Thymus (tissue), 11 donors: Measurements from ENCODE around the gene IDH3G. TPM values are rescaled to one million over a fixed set of nuclear protein-coding genes. Genes with fewer than 3 reads are reported as not detected.
"Not testable (repeated sequence)": the region's sequence is repeated elsewhere in the genome, so short reads cannot be mapped to it uniquely, and the experiment has no call there.

Source experiments
- DNase-seq, 9 donors: peaks; one replicate each; pipeline ENCODE4 v3.0.0-alpha.2; 2013; ENCODE audit warnings: low spot score in 9 of 9, low read depth in 6 of 9, missing footprints in 1 of 9
- H3K27ac ChIP-seq, 2 donors: one replicate each; pipeline ENCODE4 v1.5.1; 2013; ENCODE audit warnings: control low read depth in 1 of 2, low read depth in 1 of 2, low read length in 1 of 2, mild to moderate bottlenecking in 1 of 2, moderate library complexity in 1 of 2
- H3K27me3 ChIP-seq, 2 donors: one replicate each; pipeline ENCODE4 v1.5.1; 2013; ENCODE audit warnings: low read length in 1 of 2; ENCODE audit not compliant: control insufficient read depth in 2 of 2, insufficient read depth in 1 of 2
- H3K36me3 ChIP-seq, 2 donors: one replicate each; pipeline ENCODE4 v1.5.1; 2013; ENCODE audit warnings: low read length in 1 of 2, mild to moderate bottlenecking in 1 of 2, moderate library complexity in 1 of 2; ENCODE audit not compliant: control insufficient read depth in 2 of 2, insufficient read depth in 2 of 2
- H3K4me1 ChIP-seq, 2 donors: one replicate each; pipeline ENCODE4 v1.5.1; 2013; ENCODE audit warnings: low read length in 2 of 2; ENCODE audit not compliant: control insufficient read depth in 2 of 2, insufficient read depth in 2 of 2
- H3K4me3 ChIP-seq, 2 donors: one replicate each; pipeline ENCODE4 v1.5.1; 2013; ENCODE audit warnings: low read length in 2 of 2, control low read depth in 1 of 2, mild to moderate bottlenecking in 1 of 2
- H3K9me3 ChIP-seq, 2 donors: one replicate each; pipeline ENCODE4 v1.5.1; 2013; ENCODE audit warnings: low read length in 1 of 2, mild to moderate bottlenecking in 1 of 2; ENCODE audit not compliant: control insufficient read depth in 2 of 2, insufficient read depth in 1 of 2
- WGBS: extraction: QIAGEN DNeasy Blood & Tissue Kit; methylation state at CpG from one replicate; pipeline ENCODE4 v1.1.7; 2013; 5-methylcytosine and 5-hydroxymethylcytosine counted together
- polyA plus RNA-seq: library from polyadenylated mRNA; stranded (reverse); fragments of 200-250 nt; gene quantifications from one replicate; pipeline ENCODE4 v1.2.3, GENCODE V29; 2013
- total RNA-seq: library from RNA; stranded (reverse); fragments of 120-200 nt; gene quantifications from one replicate; pipeline ENCODE4 v1.2.4, GENCODE V29; 2013
- donor health status: healthy.

IDH3G gene
- total and polyA plus RNA-seq, 2 donors, result 37.5 to 39.2 TPM

DNA sequence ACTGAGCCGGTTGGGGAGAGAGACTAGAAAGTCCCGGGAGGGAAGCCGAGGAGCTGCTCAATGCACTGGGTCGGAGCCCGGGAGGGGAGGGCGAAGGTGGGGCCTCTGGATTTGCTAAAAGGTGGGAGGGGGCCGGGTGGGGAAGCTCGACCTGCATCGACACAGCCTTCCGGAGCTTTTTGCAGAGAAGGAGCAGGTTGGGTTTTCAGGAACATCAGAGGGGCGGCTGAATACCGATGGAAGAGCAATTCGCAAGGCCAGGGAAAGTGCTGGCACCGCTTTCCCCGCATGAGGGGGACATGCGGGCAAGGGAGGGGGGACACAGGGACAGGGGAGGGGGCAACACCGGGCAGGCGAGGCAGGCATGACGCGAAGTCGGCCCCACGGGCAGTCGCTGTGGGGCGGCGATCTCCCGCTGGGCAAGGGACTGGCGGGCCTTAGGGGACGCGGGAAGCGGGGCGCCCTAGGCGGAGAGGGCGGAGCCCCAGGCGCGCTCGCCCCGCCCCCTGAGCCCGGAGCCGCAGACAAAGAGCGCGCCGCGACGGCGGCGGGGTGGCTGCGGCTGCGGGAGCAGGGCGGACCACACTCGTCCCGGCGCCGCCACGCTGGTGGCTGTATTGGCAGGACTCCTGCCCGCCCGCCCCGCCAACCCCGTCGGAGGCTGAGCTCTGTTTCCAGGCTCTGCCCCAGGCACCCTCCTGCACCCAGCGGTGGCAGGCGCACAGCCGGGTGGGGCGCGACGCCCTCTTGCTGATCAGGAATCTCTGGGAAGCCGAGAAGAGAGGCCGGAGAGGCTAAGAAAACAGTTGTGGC lies 24.6 kb upstream of the IDH3G start:
- Histone ChIP-seq H3K4me3 (peak overlapping the region; percentile 20 to 44), H3K4me1 (peaks cover 0 to 24% of the 10 kb centered on the region in 2 donors), H3K9me3 (no peaks in the 10 kb centered on the region), H3K27me3 (peaks cover 0 to 48% of the 10 kb centered on the region in 2 donors), H3K27ac (no peak overlapping the region), H3K36me3 (no peaks in the 10 kb centered on the region)
- DNase-seq, result peak in 5 of 9 donors; percentile 14 to 56 (median 40)
- WGBS, result 12% methylated on average over 63 of the region's 67 CpGs

DNA sequence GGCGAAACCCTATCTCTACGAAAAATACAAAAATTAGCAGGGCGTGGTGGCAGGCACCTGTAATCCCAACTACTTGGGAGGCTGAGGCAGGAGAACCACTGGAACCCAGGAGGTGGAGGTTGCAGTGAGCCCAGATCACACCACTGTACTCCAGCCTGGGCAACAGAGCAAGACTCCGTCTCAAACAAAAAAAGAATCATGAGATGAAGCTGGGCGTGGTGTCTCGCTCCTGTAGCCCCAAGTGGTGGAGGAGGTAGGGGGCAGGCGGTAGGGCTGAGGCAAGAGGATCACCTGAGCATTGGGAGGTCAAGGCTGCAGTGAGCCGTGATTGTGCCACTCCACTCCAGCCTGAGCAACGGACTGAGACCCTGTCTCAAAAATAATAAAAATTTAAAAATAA lies 23.9 kb upstream of the IDH3G start:
- H3K9me3 ChIP-seq, H3K36me3 ChIP-seq, H3K27ac ChIP-seq, H3K4me3 ChIP-seq, DNase-seq: not testable (repeated sequence)
- 99% methylated on average over 9 of the region's 9 CpGs for WGBS
- Histone ChIP-seq H3K4me1 (peaks cover 0 to 24% of the 10 kb centered on the region in 2 donors), H3K27me3 (peaks cover 0 to 45% of the 10 kb centered on the region in 2 donors)

DNA sequence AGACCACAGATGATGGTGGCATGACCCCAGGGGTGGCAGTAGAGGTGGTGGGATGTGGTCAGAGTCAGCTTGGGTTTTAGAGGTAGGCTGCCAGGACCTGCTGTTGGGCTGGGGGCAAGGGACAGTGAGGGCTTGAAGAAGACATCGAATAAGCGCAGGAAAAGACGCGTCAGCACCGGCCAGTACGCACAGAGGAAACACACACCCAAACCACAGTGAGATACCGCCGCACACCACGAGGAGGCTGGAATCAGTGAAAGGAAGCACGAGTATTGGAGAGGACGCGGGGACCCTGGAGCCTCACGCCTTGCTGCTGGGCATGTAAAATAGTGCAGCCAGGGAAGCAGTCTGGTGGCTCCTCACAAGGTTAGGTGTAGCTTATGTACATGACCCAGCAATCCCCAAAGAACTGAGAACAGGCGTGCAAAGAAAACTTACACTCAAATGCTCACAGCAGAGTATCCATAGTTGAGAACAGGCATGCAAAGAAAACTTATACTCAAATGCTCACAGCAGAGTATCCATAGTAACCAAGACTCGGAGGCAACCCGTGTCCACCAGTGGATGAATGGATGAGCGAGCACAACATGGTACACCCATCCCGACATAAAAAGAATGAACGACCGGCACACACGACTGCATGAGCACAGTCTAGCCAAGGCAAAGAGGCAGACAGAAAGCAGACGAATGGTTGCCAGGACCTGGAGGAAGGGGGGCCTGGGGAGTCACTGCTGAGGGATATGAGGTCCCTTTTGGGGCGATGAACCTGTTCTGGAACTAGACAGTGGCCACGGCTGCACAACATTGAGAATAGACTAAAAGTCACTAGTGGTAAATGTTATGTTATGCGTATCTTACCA lies 22.9 kb upstream of the IDH3G start:
- peaks cover 0 to 24% of the 10 kb centered on the region in 2 donors for H3K4me1 ChIP-seq
- no peak overlapping the region for H3K27ac ChIP-seq
- no peaks in the 10 kb centered on the region for H3K9me3 ChIP-seq
- no peak overlapping the region for H3K4me3 ChIP-seq
- H3K36me3 ChIP-seq, result no peaks in the 10 kb centered on the region
- 49% methylated on average over 25 of the region's 25 CpGs for whole genome bisulfite sequencing
- peaks cover 0 to 52% of the 10 kb centered on the region in 2 donors for H3K27me3 ChIP-seq
- no peak for DNase-seq

DNA sequence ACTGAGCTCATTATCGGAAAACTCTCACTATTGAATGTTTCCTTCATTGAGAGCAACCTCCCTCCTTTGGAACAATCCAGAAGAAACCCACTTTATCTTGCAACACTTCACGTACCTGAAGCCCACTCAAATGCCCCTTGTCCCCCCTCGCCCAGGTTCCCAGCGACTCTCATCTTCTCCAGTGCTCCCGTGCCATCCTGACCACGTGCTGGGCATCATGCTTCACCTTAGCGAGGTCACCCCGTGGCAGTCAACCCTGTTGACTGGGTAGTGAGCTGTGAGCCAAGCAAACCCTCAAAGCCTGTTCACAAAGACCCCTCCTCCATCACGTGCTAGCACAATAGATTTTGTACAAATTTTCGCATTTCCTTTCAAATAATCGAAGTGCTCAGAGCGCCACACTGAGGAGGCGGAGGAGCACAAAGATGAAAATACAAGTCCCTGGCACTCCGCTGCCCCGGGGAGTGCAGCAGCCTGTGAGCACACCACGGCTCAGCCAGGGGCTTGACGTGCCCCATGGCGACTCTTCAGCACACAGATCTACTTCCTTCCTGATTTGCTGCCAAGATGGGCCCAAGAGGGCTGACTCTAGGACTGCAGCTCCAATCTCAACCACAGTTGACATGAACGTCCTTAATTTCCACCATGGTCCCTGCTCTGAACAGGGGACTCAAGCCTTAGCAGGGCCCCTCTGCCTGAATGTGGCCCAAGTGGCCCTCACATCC lies 20.6 kb upstream of the IDH3G start:
- DNase-seq, result no peak
- Histone ChIP-seq H3K4me3 (no peak overlapping the region), H3K27ac (no peak overlapping the region), H3K4me1 (peaks cover 0 to 11% of the 10 kb centered on the region in 2 donors), H3K9me3 (no peaks in the 10 kb centered on the region), H3K27me3 (peaks cover 0 to 53% of the 10 kb centered on the region in 2 donors), H3K36me3 (no peaks in the 10 kb centered on the region)
- 66% methylated on average over 19 of the region's 19 CpGs for WGBS

DNA sequence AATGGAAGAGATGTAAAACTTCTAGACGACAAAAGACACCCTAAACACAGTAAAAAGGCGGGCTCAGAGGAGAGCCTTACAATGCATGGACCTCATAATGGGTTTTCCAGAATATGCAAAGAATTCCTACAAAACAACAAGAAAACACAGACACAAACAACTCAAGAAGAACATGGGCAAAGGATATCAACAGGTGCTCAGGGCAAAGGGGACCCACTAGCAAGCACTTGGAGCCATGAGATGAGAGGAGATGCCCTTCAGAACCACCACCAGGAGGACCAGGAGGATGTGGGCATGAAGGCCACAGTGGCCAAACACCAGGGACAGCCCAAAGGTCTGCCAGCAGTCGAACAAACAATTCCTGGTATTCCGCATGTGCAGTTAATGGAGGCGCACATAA lies 19.0 kb upstream of the IDH3G start:
- Histone ChIP-seq H3K36me3 (no peaks in the 10 kb centered on the region), H3K4me3 (no peak overlapping the region), H3K27me3 (peaks cover 0 to 38% of the 10 kb centered on the region in 2 donors), H3K4me1 (no peaks in the 10 kb centered on the region), H3K27ac (no peak overlapping the region), H3K9me3 (no peaks in the 10 kb centered on the region)
- 95% methylated on average over 5 of the region's 5 CpGs for WGBS
- DNase-seq, result no peak

DNA sequence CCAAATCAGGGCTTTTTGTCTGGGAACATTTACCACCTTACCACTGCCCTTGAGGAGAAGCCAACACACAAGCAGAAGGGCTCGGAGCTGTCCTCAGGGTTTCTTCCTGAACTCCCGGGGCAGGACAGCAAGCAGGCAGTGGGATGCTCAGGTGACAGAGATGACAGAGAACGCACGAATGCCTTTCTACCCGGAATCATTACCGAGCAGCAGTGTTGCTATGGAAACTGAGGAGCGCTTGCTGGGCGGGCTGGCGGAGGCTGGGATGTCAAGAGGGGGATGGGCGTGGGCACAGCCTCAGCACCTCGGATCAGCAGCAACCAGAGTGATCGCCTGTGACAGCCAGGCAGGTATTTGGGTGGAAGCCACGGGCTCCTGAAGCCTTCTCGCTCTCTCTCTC lies 18.0 kb upstream of the IDH3G start:
- Histone ChIP-seq H3K9me3 (no peaks in the 10 kb centered on the region), H3K36me3 (no peaks in the 10 kb centered on the region), H3K27ac (no peak overlapping the region), H3K4me1 (no peaks in the 10 kb centered on the region), H3K4me3 (no peak overlapping the region), H3K27me3 (peaks cover 0 to 29% of the 10 kb centered on the region in 2 donors)
- WGBS, result 81% methylated on average over 14 of the region's 14 CpGs
- no peak for DNase-seq

DNA sequence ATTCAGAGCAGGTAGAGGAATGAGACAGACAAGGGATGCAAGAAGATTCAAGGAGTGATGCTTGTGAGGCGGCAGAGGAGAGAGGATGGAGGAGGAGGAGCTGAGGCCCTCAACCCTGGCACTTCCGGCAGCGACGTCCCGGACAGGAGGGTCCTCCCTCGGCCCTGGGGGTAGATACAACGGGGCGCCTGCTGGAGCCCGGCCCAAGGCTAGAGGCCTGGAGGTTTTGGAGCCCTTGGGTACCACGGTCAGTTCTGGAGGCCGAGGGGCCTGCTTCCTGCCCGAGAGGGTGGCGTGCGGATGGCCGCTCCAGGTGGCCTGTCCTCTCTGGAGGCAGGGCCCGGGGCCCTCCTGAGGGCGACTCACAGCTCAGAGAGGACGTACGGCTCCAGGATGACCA lies 13.8 kb upstream of the IDH3G start:
- DNase-seq, result no peak
- Histone ChIP-seq H3K27ac (no peak overlapping the region), H3K4me1 (no peaks in the 10 kb centered on the region), H3K36me3 (no peaks in the 10 kb centered on the region), H3K9me3 (no peaks in the 10 kb centered on the region), H3K27me3 (peaks cover 0 to 15% of the 10 kb centered on the region in 2 donors), H3K4me3 (no peak overlapping the region)
- WGBS, result 98% methylated on average over 19 of the region's 19 CpGs

DNA sequence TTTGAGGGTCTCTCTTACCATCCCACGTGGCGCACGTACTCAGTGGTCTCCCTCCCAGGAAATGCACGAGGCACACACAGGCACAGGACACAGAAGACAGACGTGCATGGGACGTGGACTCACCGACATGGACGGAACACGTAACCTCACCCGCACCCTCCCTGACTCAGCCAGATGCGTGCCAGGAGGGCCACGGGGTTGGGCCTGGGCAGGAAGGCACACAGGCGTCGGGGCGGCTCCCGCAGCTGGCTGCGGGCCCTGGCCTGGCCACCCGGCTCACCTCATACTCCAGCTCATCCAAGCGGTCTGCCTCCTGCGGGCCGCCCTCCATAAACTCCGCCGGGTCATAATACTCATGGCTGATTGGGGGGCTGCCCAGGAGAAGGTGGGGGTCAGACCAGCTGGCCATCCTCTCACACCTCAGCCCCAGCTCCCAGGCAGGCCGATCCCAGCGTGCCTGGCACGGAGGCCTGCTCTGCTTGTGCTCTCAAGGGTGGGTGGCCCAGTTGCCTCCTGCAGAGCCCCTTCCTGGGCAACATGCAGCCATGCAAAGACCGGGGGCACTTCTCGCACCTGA lies 12.9 kb upstream of the IDH3G start:
- H3K27ac ChIP-seq, result no peak overlapping the region
- H3K27me3 ChIP-seq, result peaks cover 0 to 10% of the 10 kb centered on the region in 2 donors
- DNase-seq, result no peak
- peaks cover under 1 to 1% of the 10 kb centered on the region in 2 donors for H3K4me1 ChIP-seq
- no peaks in the 10 kb centered on the region for H3K36me3 ChIP-seq
- WGBS, result 97% methylated on average over 28 of the region's 28 CpGs
- no peaks in the 10 kb centered on the region for H3K9me3 ChIP-seq
- H3K4me3 ChIP-seq, result no peak overlapping the region
